IMR-90 (cell line): ENCODE measurements around the gene PLPP1. TPM values are rescaled to one million over a fixed set of nuclear protein-coding genes. Genes with fewer than 3 reads are reported as not detected.
A peak's percentile ranks its signal among the peaks of the same experiment; 100 is the strongest.

Experiments used
- ATAC-seq: fragments of 200-7000 bp; cut with Tn5 transposase; 2 replicates; pipeline ENCODE4 v1.9.1; 2020; ENCODE audit warnings: low read depth, mild to moderate bottlenecking, moderate library complexity
- BruUV-seq: library from RNA; stranded (reverse); fragments of 400-500 nt; replicated peaks from 2 replicates; lab custom pipeline; 2021; lab: Mats Ljungman, UMichigan
- CTCF ChIA-PET: fragments of 300-600 bp; formaldehyde crosslinking; extraction: SDS; loops from one replicate; lab custom pipeline; 2021; ENCODE audit warnings: antibody characterized with exemption; lab: Yijun Ruan, JAX
- POLR2A ChIA-PET: fragments of 300-600 bp; sonication (Branson Sonifier 250); formaldehyde crosslinking; loops from one replicate; lab custom pipeline; 2022; ENCODE audit warnings: antibody characterized with exemption; ENCODE audit not compliant: unreplicated experiment; lab: Charles Lee
- DNase-seq: peaks from one replicate; pipeline ENCODE4 v3.0.0; 2013
- H2AFZ ChIP-seq: replicated peaks from 2 replicates; pipeline ENCODE3; 2013; ENCODE audit warnings: low read length, mild to moderate bottlenecking; ENCODE audit not compliant: poor library complexity
- H2AK5ac ChIP-seq: 2 replicates; pipeline ENCODE4 v1.6.1; 2013; ENCODE audit warnings: low read depth, low read length, inconsistent platforms
- H2AK9ac ChIP-seq: replicated peaks from 2 replicates; pipeline ENCODE3; 2013; ENCODE audit warnings: mild to moderate bottlenecking, low read depth, low read length, moderate library complexity; ENCODE audit not compliant: poor library complexity
- H2BK120ac ChIP-seq: 2 replicates; pipeline ENCODE4 v1.6.1; 2013; ENCODE audit warnings: low read depth, low read length, inconsistent platforms
- H2BK15ac ChIP-seq: 3 replicates; pipeline ENCODE4 v1.6.1; 2013; ENCODE audit warnings: low read depth, low read length, inconsistent platforms
- H2BK20ac ChIP-seq: 2 replicates; pipeline ENCODE4 v1.6.1; 2013; ENCODE audit warnings: low read depth, mild to moderate bottlenecking, inconsistent platforms, low read length, moderate library complexity
- H2BK5ac ChIP-seq: 2 replicates; pipeline ENCODE4 v1.6.1; 2013; ENCODE audit warnings: mild to moderate bottlenecking, low read depth, low read length, inconsistent platforms; ENCODE audit not compliant: poor library complexity, severe bottlenecking
- H3K14ac ChIP-seq: replicated peaks from 2 replicates; pipeline ENCODE4 v1.6.1; 2013; ENCODE audit warnings: low read depth, low read length, inconsistent platforms
- H3K18ac ChIP-seq: 2 replicates; pipeline ENCODE4 v1.6.1; 2013; ENCODE audit warnings: low read depth, low read length, control low read depth
- H3K23ac ChIP-seq: 2 replicates; pipeline ENCODE4 v1.6.1; 2013; ENCODE audit warnings: low read depth, low read length, inconsistent platforms
- H3K27ac ChIP-seq: 2 replicates; pipeline ENCODE4 v1.5.1; 2013; ENCODE audit warnings: mild to moderate bottlenecking, control low read depth, low read length; ENCODE audit not compliant: insufficient read depth
- H3K27me3 ChIP-seq: 2 replicates; pipeline ENCODE4 v1.6.1; 2013; ENCODE audit warnings: low read length; ENCODE audit not compliant: control insufficient read depth, insufficient read depth
- H3K36me3 ChIP-seq: 2 replicates; pipeline ENCODE4 v1.6.1; 2013; ENCODE audit warnings: low read length, mixed read lengths; ENCODE audit not compliant: control insufficient read depth, insufficient read depth
- H3K4ac ChIP-seq: 2 replicates; pipeline ENCODE4 v1.6.1; 2013; ENCODE audit warnings: low read depth, low read length, inconsistent platforms
- H3K4me1 ChIP-seq: 2 replicates; pipeline ENCODE4 v1.6.1; 2013; ENCODE audit warnings: low read length, mixed read lengths; ENCODE audit not compliant: control insufficient read depth, insufficient read depth
- H3K4me2 ChIP-seq: 2 replicates; pipeline ENCODE4 v1.6.1; 2013; ENCODE audit warnings: low read depth, mild to moderate bottlenecking, control low read depth, low read length, moderate library complexity
- H3K4me3 ChIP-seq: 2 replicates; pipeline ENCODE4 v1.5.1; 2013; ENCODE audit warnings: low read depth, mild to moderate bottlenecking, control low read depth, low read length, moderate library complexity; ENCODE audit not compliant: insufficient read depth
- H3K56ac ChIP-seq: 2 replicates; pipeline ENCODE4 v1.6.1; 2013; ENCODE audit warnings: low read length, inconsistent platforms; ENCODE audit not compliant: insufficient read depth; ENCODE audit errors: extremely low read depth
- H3K79me1 ChIP-seq, 2 experiments: 2 replicates each; pipeline ENCODE4 v1.6.1; 2013; ENCODE audit warnings: low read length in 2 of 2, inconsistent platforms in 1 of 2, low read depth in 1 of 2
- H3K9ac ChIP-seq: 2 replicates; pipeline ENCODE4 v1.6.1; 2013; ENCODE audit warnings: low read depth, low read length, control low read depth
- H3K9me1 ChIP-seq: 2 replicates; pipeline ENCODE4 v1.6.1; 2013; ENCODE audit warnings: low read length, inconsistent platforms; ENCODE audit not compliant: insufficient read depth
- H3K9me3 ChIP-seq: 2 replicates; pipeline ENCODE4 v1.6.1; 2013; ENCODE audit warnings: low read length; ENCODE audit not compliant: control insufficient read depth, insufficient read depth
- H4K20me1 ChIP-seq: 2 replicates; pipeline ENCODE4 v1.6.1; 2013; ENCODE audit warnings: low read length, inconsistent platforms; ENCODE audit not compliant: insufficient read depth
- H4K5ac ChIP-seq: 2 replicates; pipeline ENCODE4 v1.6.1; 2013; ENCODE audit warnings: mild to moderate bottlenecking, low read depth, low read length, control low read depth
- H4K8ac ChIP-seq, 2 experiments: 2 replicates each; pipeline ENCODE4 v1.6.1; 2013; ENCODE audit warnings: low read depth in 2 of 2, low read length in 2 of 2, control low read depth in 1 of 2, inconsistent platforms in 1 of 2
- H4K91ac ChIP-seq: 2 replicates; pipeline ENCODE4 v1.6.1; 2013; ENCODE audit warnings: low read depth, low read length, inconsistent platforms; ENCODE audit not compliant: insufficient read depth
- BHLHE40 ChIP-seq: fragments of 150-350 bp; IDR thresholded peaks from 2 replicates; pipeline ENCODE4 v1.6.1; 2016; ENCODE audit warnings: mild to moderate bottlenecking, low read depth, low read length
- CEBPB ChIP-seq: IDR thresholded peaks from 2 replicates; pipeline ENCODE4 v1.6.1; 2012; ENCODE audit warnings: low read depth, low read length, improper control_type of control experiment
- MAFK ChIP-seq: IDR thresholded peaks from 2 replicates; pipeline ENCODE4 v1.6.1; 2012; ENCODE audit warnings: low read depth, low read length, improper control_type of control experiment
- MAZ ChIP-seq: IDR thresholded peaks from 2 replicates; pipeline ENCODE4 v1.6.1; 2012; ENCODE audit warnings: low read depth, mild to moderate bottlenecking, low read length, improper control_type of control experiment, moderate library complexity, borderline replicate concordance
- MXI1 ChIP-seq: IDR thresholded peaks from 2 replicates; pipeline ENCODE4 v1.6.1; 2012; ENCODE audit warnings: low read depth, mild to moderate bottlenecking, low read length, moderate library complexity, borderline replicate concordance
- NFE2L2 ChIP-seq: fragments of 150-350 bp; IDR thresholded peaks from 2 replicates; pipeline ENCODE4 v1.6.1; 2016; ENCODE audit warnings: low read depth, mild to moderate bottlenecking, low read length
- POLR2A ChIP-seq: IDR thresholded peaks from 2 replicates; pipeline ENCODE4 v1.6.1; 2012; ENCODE audit warnings: mild to moderate bottlenecking, low read depth, low read length
- RCOR1 ChIP-seq: IDR thresholded peaks from 2 replicates; pipeline ENCODE4 v1.6.1; 2012; ENCODE audit warnings: mild to moderate bottlenecking, low read length, improper control_type of control experiment; ENCODE audit not compliant: insufficient replicate concordance
- RFX5 ChIP-seq: IDR thresholded peaks from 2 replicates; pipeline ENCODE4 v1.8.0; 2012; ENCODE audit warnings: low read depth, mild to moderate bottlenecking, low read length, moderate library complexity
- SMC3 ChIP-seq: fragments of 150-350 bp; IDR thresholded peaks from 2 replicates; pipeline ENCODE4 v1.6.1; 2016; ENCODE audit warnings: low read depth, mild to moderate bottlenecking, antibody characterized with exemption, low read length, moderate library complexity
- WGBS, 2 experiments: methylation state at CpG; one replicate each; pipeline versions ENCODE4 v1.1.5 to v1.1.7; 2013; ENCODE audit warnings: missing lambda C conversion rate in 2 of 2; ENCODE audit not compliant: insufficient read length in 1 of 2; ENCODE audit errors: extremely low coverage in 2 of 2; 5-methylcytosine and 5-hydroxymethylcytosine counted together
- dilution Hi-C: fragments of 300-500 bp; cut with HindIII; formaldehyde crosslinking; loops from one replicate; pipeline ENCODE4 v1.14.3; 2018; ENCODE audit warnings: low sequenced_read_pairs; ENCODE audit not compliant: unreplicated experiment
- in situ Hi-C: fragments of 300-500 bp; cut with MboI; formaldehyde crosslinking; loops from 3 replicates; pipeline ENCODE4 v1.14.3; 2019; ENCODE audit warnings: low sequenced_read_pairs, inconsistent platforms, mixed read lengths
- intact Hi-C: fragments of 100-400 bp; cut with micrococcal nuclease; formaldehyde crosslinking; loops from 2 replicates; pipeline ENCODE4 v1.10.0; 2022
- polyA plus RNA-seq, 3 experiments: library from polyadenylated mRNA; depleted of rRNA; stranded (reverse); fragments of >200 nt; gene quantifications; 2 replicates each; pipeline ENCODE4 v1.2.3, GENCODE V29; 2012; ENCODE audit warnings: low replicate concordance in 1 of 3
- total RNA-seq: library from RNA; depleted of rRNA; stranded (reverse); fragments of >200 nt; gene quantifications from 2 replicates; pipeline ENCODE4 v1.2.3, GENCODE V29; 2012
- TF ChIP-seq, protein P1 (sequence below): conservative IDR thresholded peaks from 2 replicates; pipeline ENCODE4 v1.5.1; 2012; ENCODE audit warnings: mild to moderate bottlenecking, low read depth, low read length, improper control_type of control experiment
- TF ChIP-seq, protein P2 (sequence below): fragments of 150-350 bp; IDR thresholded peaks from 2 replicates; pipeline ENCODE4 v1.6.1; 2017; ENCODE audit warnings: mild to moderate bottlenecking, antibody characterized with exemption, low read length, low read depth
- TF ChIP-seq, protein P3 (sequence below): fragments of 150-350 bp; IDR thresholded peaks from 2 replicates; pipeline ENCODE4 v1.6.1; 2016; ENCODE audit warnings: low read depth, mild to moderate bottlenecking, low read length, moderate library complexity, borderline replicate concordance

PLPP1 gene
- total and polyA plus RNA-seq, 2 of the 4 experiments (the other 2 are of a cell fraction), result 19.2 to 21.3 TPM

DNA sequence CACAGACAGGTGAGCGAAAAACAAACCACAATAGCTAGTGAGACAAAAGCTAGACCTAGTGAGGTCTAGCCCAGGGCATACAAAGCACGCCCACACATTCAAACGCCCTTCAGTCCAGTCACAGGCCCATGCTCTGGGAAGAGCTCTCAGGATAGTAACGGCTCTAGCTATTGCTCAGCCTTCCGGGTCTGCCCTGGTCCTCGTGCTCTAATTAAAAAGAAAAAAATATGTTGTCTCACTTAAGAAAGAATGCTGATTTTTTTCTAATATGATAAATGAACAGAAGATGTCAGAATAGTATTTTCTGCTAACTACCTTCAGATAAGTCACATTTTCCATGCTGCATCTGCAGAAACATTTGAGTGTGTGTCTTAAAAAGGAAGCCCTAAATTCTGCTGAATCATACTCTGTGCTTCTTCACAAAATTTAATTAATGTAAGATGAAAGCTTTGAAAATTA, 94.5 kb downstream of the PLPP1 start (continued):
- TF ChIP-seq, protein P1, sequence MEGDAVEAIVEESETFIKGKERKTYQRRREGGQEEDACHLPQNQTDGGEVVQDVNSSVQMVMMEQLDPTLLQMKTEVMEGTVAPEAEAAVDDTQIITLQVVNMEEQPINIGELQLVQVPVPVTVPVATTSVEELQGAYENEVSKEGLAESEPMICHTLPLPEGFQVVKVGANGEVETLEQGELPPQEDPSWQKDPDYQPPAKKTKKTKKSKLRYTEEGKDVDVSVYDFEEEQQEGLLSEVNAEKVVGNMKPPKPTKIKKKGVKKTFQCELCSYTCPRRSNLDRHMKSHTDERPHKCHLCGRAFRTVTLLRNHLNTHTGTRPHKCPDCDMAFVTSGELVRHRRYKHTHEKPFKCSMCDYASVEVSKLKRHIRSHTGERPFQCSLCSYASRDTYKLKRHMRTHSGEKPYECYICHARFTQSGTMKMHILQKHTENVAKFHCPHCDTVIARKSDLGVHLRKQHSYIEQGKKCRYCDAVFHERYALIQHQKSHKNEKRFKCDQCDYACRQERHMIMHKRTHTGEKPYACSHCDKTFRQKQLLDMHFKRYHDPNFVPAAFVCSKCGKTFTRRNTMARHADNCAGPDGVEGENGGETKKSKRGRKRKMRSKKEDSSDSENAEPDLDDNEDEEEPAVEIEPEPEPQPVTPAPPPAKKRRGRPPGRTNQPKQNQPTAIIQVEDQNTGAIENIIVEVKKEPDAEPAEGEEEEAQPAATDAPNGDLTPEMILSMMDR, result no peak

DNA sequence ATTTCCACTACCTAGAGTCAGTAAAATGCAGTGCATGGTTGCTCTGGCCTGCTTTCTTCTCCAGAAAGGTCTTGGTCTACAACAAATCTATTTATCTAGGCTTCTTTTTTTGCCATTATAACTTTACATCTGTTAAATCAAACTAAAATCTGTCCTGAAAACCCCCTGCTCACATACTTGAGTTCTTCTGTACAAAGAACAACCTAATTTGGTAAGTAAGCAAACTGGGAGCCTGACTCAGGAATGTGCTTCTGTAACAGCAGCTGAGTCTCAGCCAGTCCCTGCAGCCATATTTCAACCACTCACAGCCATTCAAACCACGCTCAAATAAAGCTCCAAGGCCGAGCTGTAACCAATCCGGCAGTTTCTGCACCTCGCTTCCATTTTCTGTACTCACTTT, 95.8 kb downstream of the PLPP1 start:
- peaks cover 3% of the 10 kb centered on the region; the same call in 1 of the 2 replicates for H4K20me1 ChIP-seq
- H2BK120ac ChIP-seq, result peak overlapping the region; percentile 83; the same call in 1 of the 2 replicates
- H3K36me3 ChIP-seq, result peaks cover 9% of the 10 kb centered on the region
- dilution Hi-C loops (no loop called here), intact Hi-C loops (no loop called here), in situ Hi-C loops (no loop called here)
- peak overlapping the region; percentile 35 for H3K9ac ChIP-seq
- peak overlapping the region; percentile 96 for H4K5ac ChIP-seq
- no CpG with 5 or more reads among the region's 4 CpGs for WGBS, 2 experiments
- peak overlapping the region; percentile 92; the same call in 2 of the 3 replicates for H2BK15ac ChIP-seq
- H2BK20ac ChIP-seq, result peak overlapping the region; percentile 84
- no peak overlapping the region for H2AFZ ChIP-seq
- no peaks in the 10 kb centered on the region; the same call in 1 of the 2 replicates for H3K9me3 ChIP-seq
- peak overlapping the region; percentile 38 to 91; a peak in 3 of 4 replicates for H4K8ac ChIP-seq
- peak overlapping the region; percentile 95 for H2BK5ac ChIP-seq
- ChIA-PET POLR2A (no interaction called here), CTCF (interaction anchor here (1.0 to 1.4 kb wide), 2 partner anchors 11 to 15 kb away, joined by 4 read pairs; no protein-coding TSS in a partner anchor)
- no peaks in the 10 kb centered on the region; a peak in 1 of 4 replicates for H3K79me1 ChIP-seq
- no peak overlapping the region for H3K4me3 ChIP-seq
- H3K27me3 ChIP-seq, result no peaks in the 10 kb centered on the region
- DNase-seq, result peak; percentile 82
- peak overlapping the region; percentile 90 for H3K14ac ChIP-seq
- H3K18ac ChIP-seq, result peak overlapping the region; percentile 96
- H2AK9ac ChIP-seq, result peak overlapping the region; percentile 33
- peak overlapping the region; percentile 75; the same call in 1 of the 2 replicates for H3K23ac ChIP-seq
- peak overlapping the region; percentile 80 for H4K91ac ChIP-seq
- peak overlapping the region; percentile 51; the same call in 1 of the 2 replicates for H3K4me2 ChIP-seq
- H3K27ac ChIP-seq, result peak overlapping the region; percentile 74
- peak overlapping the region; percentile 64 for H3K4ac ChIP-seq
- H3K9me1 ChIP-seq, result peaks cover 4% of the 10 kb centered on the region; the same call in 1 of the 2 replicates
- H3K56ac ChIP-seq, result peak overlapping the region; percentile 31; the same call in 1 of the 2 replicates
- ATAC-seq, result peak; percentile 71
- H3K4me1 ChIP-seq, result peaks cover 14% of the 10 kb centered on the region
- H2AK5ac ChIP-seq, result peak overlapping the region; percentile 61; the same call in 1 of the 2 replicates
- no TSS peak for BruUV-seq
- TF ChIP-seq SMC3 (no peak), RFX5 (no peak), NFE2L2 (no peak), RCOR1 (no peak), MXI1 (no peak), MAZ (no peak), CEBPB (no peak), MAFK (no peak), POLR2A (no peak), BHLHE40 (no peak)
- TF ChIP-seq, protein P2, sequence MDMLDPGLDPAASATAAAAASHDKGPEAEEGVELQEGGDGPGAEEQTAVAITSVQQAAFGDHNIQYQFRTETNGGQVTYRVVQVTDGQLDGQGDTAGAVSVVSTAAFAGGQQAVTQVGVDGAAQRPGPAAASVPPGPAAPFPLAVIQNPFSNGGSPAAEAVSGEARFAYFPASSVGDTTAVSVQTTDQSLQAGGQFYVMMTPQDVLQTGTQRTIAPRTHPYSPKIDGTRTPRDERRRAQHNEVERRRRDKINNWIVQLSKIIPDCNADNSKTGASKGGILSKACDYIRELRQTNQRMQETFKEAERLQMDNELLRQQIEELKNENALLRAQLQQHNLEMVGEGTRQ, result no peak
- TF ChIP-seq, protein P3, sequence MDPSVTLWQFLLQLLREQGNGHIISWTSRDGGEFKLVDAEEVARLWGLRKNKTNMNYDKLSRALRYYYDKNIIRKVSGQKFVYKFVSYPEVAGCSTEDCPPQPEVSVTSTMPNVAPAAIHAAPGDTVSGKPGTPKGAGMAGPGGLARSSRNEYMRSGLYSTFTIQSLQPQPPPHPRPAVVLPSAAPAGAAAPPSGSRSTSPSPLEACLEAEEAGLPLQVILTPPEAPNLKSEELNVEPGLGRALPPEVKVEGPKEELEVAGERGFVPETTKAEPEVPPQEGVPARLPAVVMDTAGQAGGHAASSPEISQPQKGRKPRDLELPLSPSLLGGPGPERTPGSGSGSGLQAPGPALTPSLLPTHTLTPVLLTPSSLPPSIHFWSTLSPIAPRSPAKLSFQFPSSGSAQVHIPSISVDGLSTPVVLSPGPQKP, result no peak
